Sigmoid colon (tissue), 4 donors: ENCODE measurements around the gene MYO5A.
"Not testable (repeated sequence)": the region's sequence is repeated elsewhere in the genome, so short reads cannot be mapped to it uniquely, and the experiment has no call there.

ENCODE experiments used
- POLR2A ChIP-seq, 2 donors: fragments of 450-650 bp; IDR thresholded peaks; one replicate each; pipeline ENCODE4 v1.6.1; 2016; ENCODE audit warnings: antibody characterized with exemption in 2 of 2, mild to moderate bottlenecking in 2 of 2, moderate library complexity in 2 of 2
- POLR2AphosphoS5 ChIP-seq, 4 donors: sonication (generic); formaldehyde crosslinking; IDR thresholded peaks; one replicate each; pipeline ENCODE4 v1.6.1; 2017; ENCODE audit warnings: antibody characterized with exemption in 4 of 4
- TF ChIP-seq, protein P1 (sequence below), 4 experiments: fragments of 450-650 bp in 3 of 4; fragments of 200-600 bp in 1 of 4; IDR thresholded peaks; one replicate each; pipeline ENCODE4 v1.5.1; 2016 to 2019; ENCODE audit warnings: antibody characterized with exemption in 4 of 4, mild to moderate bottlenecking in 3 of 4, moderate library complexity in 2 of 4

- TF ChIP-seq, protein P1, sequence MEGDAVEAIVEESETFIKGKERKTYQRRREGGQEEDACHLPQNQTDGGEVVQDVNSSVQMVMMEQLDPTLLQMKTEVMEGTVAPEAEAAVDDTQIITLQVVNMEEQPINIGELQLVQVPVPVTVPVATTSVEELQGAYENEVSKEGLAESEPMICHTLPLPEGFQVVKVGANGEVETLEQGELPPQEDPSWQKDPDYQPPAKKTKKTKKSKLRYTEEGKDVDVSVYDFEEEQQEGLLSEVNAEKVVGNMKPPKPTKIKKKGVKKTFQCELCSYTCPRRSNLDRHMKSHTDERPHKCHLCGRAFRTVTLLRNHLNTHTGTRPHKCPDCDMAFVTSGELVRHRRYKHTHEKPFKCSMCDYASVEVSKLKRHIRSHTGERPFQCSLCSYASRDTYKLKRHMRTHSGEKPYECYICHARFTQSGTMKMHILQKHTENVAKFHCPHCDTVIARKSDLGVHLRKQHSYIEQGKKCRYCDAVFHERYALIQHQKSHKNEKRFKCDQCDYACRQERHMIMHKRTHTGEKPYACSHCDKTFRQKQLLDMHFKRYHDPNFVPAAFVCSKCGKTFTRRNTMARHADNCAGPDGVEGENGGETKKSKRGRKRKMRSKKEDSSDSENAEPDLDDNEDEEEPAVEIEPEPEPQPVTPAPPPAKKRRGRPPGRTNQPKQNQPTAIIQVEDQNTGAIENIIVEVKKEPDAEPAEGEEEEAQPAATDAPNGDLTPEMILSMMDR (IDR thresholded peaks at IDR 0.05) = not testable (repeated sequence)
- TF ChIP-seq POLR2A, POLR2AphosphoS5 (IDR thresholded peaks at IDR 0.05): not testable (repeated sequence)
Measured at GRCh38 chr15:52459701-52460100, 69.0 kb downstream of the MYO5A start.
